Stimulated activated CD4-positive, alpha-beta T cell treated with anti-CD3 and anti-CD28 coated beads, Interleukin-4, amount 100 ng/mL, for 48 hours (primary cell): ENCODE data around the gene KCND2.
"Not testable (repeated sequence)": the region's sequence is repeated elsewhere in the genome, so short reads cannot be mapped to it uniquely, and the experiment has no call there.

Source experiments
- DNase-seq, 2 donors: peaks; one replicate each; pipeline ENCODE4 v3.0.0-alpha.2; 2020; ENCODE audit warnings: low read depth in 2 of 2

The KCND2 gene

DNA sequence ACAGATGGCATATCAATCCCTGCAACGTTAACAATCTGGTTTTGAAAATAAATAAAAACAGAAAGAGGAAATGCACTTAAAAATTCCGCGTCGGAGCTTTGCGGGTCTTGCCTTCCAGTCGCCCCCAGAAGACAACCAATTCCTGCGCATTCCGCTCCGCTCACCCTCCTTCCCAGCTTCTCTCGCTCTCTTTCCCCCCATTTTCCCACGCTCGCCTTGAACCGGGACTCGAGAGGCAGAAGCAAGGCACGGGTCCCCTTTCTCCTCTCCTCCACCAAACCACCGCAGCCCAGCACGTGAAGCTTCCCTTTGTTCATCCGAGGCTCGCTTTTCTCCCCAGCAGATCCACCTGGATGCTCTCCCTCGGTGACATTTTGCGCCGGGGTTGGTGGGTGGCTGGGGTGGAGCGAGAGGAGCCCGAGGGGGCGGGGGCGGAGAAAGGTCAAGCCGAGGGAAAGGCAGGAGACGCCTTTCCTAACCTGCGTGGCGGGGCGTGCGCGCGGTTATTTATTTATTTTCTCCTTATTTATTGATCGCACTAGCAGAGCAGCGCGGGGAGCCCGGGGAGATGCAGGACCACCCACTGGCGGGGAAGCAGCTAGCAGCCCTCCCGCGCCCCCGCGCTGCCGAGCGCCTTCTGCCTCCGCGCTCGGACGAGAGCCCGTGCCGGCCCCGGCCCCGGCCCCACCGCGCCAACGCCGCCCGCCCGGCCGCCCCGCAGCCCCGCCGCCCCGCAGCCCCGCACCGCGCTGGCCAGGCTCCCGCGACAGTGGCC is at the start of gene KCND2:
Gene KCND2 (plus strand): TSS at position 475 of the 775 bp plus-strand sequence.
- DNase-seq = no peak

DNA sequence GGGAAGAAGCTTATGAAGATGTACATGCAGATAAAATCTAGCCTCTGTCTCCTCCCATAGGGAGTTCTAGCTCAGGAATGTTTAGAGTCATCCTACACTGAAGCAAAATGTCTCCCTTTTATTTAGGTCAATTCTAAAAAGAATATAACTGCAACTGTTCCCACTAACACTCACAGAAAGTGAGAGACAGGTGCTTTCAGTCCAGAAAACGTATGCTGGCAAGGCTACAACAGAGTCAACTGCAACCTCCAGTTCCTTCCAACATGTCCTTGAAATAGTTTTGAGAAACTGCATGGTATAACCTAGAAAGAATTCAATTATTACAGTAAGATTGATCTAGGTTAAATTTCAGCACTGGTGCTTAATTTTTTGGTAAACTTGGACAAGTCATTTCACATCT is 46.8 kb upstream of the KCND2 start:
- no peak for DNase-seq

DNA sequence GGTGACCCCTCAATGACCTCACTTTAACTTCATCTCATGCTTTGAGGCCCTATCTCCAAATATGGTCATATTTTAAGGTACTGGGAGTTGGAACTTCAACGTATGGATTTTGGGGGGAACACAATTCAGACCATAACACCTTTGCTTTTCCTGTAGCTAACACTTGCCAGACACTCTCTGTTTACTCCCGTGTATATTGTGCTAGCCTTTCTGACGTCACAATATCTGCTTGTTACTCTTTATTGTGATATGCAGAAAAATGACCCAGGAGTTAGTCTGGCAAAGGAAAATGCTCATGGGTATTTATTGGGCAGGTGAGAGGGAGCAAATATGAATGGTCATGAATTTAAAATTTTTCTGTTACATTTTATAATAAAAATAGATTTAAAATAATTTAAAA is 45.7 kb upstream of the KCND2 start:
- no peak for DNase-seq

DNA sequence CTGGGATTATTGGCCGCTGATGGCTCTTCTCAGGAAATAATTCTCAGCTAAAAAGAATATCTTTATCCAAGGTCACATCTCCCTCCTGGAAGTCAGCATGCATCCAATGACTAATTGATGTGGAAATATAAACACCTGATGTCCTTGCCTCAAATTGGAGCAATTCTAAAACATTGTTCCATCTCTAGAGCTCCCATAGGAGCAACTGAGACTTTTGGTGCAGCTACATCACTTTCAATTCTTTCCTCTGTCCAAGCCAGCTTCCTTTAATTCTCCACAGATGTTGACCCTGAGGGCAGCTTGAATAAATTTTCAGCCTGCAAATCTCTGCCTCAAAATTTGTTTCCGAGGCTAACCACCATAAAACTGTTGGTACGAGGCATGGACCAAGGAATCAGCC is 43.9 kb upstream of the KCND2 start:
- no peak for DNase-seq

DNA sequence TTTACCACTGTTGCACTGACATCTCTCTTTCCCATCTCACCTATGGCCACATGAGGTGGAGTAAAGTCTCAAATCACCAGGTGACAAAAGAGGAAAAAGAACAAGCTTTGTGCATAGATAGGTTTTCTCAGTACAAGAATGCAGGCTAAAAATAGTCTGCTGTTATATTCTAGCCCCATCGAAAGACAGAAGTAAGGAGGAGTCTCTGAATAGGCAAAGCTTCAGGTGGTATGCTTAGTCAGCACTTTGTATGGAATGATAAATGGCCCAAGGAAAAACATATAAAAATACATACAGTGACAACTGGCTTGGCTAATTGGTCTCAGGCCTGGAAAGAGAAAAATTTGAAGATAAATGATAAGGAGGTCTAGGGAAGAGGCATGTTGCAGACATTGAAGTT is 39.6 kb upstream of the KCND2 start:
- no peak for DNase-seq

DNA sequence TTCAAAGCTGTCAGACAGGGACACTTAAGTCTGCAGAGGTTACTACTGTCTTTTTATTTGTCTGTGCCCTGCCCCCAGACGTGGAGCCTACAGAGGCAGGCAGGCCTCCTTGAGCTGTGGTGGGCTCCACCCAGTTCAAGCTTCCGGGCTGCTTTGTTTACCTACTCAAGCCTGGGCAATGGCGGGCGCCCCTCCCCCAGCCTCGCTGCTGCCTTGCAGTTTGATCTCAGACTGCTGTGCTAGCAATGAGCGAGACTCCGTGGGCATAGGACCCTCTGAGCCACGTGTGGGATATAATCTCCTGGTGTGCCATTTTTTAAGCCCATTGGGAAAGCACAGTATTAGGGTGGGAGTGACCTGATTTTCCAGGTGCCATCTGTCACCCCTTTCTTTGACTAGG is 32.6 kb upstream of the KCND2 start:
- not testable (repeated sequence) for DNase-seq

DNA sequence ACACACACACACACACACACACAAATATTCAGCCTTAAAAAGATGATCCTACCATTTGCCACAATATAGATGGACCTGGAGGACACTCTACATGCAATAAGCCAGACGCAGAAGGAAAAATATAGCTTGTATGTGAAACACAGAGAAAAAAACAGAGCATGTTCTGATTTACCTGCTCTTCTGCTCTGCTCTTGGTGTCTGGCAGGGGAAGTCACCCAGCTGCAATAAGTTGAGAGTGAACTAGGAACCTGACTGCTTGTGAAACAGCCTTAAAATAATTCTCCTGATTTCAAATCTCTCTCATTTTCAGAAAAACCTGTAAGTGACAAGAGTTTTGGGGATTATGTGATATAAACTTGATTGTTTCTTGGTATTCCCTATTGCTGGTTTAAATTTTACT is 31.0 kb upstream of the KCND2 start:
- no peak for DNase-seq

DNA sequence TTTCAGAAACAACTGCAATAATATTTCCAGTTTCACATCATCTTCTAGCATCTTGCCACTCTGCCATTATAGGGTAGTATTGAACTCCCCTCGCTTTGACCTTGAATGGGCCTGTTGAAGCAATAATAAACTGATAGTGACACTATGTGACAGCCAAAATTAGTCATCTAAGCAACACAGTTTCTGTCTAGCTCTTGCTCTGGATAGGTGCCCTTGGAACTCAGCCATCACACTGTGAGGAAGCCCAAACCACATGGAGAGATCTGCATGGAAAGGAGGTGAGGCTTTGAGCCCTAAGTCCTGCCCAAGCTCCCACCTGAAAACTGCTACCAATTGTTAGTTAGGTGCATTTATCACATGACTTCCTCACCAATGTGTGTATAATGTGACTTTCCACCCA is 18.1 kb upstream of the KCND2 start:
- DNase-seq = no peak

DNA sequence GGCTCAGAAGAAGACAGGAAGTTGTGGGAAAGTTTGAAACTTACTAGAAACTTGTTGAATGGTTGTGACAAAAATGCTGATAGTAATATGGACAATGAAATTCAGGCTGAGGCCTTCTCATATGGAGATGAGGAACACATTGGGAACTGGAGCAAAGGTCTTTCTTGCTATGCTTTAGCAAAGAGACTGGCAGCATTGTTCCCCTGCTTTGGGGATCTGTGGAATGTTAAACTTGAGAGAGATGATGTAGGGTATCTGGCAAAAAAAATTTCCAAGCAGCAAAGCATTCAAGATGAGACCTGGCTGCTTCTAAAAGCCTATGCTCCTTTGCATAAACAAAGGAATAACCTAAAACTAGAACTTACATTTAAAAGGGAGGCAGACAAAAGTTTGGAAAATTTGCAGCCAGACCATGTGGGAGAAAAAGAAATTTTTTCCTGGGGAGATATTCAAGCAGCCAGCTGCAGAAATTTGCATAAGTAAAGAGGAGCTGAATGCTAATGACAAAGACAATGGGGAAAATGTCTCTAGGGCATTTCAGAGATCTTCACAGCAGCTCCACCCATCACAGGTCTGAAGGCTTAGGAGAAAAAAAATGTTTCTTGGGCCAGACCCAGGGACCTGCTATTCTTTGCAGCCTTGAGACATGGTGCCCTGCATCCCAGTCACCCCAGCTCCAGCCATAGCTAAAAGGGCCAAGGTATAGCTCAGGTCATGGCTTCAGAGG is 16.5 kb upstream of the KCND2 start:
- no peak for DNase-seq

DNA sequence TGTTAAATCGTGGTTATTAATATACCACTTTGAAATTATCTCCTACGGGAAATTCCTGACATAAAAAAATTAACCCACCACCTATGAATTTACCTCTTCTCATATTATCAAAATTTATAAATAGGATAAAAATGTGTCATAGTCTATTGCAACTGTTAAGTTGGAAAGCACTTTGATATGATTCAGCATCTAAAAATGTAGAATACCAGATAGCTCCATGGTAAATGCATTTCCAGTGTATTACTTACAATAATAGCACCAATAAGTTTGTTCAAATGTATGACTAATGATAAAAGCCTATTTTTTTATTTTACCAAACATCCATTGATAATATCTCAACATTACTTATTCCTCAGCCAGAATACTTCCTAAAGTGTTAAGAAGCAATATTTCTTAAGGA is 13.6 kb upstream of the KCND2 start:
- DNase-seq = no peak

DNA sequence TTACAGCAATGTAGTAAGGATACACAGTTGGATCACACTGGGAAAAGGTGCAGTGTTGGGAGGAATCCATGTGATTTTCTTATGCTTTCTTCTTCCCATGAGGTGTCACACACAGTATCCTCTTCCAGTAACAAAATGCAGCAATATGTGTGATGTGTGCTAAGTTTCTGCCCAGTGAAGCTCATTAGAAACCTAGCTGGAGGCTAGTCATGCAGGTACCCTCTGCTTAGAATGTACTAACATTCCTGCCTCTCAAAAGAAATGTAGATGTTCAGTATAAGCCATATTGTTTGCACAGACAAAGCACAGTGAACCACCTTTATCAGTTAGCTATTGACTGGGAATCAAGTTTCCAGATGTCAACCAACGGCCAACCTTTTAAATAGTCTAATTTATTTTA is 12.9 kb upstream of the KCND2 start:
- DNase-seq = no peak

DNA sequence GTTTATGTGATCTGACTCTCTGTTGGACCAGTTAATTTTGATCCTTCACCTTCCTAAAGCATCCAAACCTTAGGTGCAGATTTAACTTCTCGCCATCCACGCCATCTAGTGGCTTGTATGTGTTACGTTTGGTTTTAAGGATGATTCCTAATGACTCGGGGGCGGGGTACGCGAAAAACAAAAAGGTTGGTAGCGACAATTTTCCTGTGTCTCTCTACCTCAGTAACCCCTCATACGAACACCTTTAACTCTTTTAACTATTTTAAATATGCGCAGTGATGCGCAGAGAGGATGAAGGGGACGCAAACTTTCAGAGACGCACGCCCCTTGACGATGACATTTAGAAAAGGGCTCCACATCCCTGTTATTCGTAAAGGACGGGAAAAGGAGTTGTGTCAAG is 714 bp upstream of the KCND2 start:
- no peak for DNase-seq

DNA sequence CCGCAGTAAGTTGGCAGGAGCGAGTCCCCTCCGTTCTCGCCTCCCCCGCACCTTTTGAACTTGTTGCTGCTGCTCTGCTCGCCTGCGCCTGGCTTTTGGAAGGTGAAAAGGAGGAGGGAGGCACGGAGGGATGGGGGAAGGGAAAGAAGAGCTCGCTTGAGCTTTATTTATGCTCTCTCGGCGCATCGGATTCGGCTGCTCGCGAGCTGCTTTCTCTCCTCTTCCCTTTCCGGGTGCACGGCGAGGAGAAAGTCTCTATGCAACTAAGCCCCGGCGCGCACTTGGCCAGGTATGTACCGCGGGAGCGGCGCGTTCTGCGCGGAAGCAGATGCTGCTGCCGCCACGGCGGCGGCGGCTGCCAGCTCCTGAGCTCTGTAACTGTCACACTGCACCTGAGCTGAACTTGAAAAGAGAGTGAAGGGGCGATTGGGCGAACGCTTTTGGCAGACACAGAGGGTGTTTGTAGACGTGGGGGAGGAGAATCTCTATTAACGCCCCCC is 551 bp downstream of the KCND2 start:
- no peak for DNase-seq

DNA sequence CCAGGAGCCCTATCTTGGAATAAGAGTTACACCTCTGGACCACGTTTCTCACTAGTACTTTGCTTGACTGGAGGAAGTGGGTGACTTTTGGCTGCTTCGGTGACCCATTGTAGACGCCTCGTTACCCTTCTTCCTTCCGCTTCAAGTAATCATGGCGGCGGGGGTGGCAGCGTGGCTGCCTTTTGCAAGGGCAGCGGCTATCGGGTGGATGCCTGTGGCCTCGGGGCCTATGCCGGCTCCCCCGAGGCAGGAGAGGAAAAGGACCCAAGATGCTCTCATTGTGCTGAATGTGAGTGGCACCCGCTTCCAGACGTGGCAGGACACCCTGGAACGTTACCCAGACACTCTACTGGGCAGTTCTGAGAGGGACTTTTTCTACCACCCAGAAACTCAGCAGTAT is 1.5 kb downstream of the KCND2 start:
- DNase-seq = no peak

DNA sequence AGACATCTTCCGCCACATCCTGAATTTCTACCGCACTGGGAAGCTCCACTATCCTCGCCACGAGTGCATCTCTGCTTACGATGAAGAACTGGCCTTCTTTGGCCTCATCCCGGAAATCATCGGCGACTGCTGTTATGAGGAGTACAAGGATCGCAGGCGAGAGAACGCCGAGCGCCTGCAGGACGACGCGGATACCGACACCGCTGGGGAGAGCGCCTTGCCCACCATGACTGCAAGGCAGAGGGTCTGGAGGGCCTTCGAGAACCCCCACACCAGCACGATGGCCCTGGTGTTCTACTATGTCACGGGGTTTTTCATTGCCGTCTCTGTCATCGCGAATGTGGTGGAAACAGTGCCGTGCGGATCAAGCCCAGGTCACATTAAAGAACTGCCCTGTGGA is 1.9 kb downstream of the KCND2 start:
- no peak for DNase-seq

DNA sequence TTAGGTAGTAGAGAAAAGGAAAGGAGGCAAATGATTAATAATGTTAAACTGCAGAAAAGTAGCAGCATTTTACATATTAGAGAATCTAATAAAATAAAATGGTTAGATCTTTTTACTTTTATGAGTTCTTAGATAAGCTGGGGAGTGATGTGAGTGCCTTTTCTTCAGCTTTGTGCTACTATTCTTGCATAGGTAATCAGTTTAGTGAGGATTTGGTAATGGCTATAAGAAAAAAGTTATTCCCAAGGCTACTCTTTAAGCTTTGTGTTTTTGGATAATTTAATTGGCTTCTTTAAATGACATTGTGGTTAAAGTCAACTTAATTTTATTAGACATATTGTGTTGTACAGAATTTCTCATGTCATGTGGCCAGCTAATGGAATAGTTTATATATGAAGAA is 3.7 kb downstream of the KCND2 start:
- no peak for DNase-seq

DNA sequence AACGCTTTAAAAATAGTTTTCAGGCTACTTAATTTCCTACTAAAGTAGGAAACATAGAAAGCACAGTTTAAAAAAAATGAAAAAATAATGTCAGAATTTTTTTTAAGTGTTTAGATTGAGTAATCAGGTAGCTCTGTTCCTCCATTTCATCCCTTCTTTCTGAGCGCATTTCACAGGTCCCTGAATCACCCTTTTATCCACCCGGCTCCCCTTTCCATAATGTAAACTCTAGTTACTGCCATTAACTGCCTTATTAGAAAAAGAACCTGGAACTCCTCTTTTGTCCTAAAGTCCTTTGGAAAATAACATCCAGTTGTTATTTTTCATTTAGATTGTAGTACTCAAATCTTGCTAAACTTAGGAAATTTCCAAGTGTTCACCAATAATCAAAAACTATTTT is 5.8 kb downstream of the KCND2 start:
- DNase-seq = no peak

DNA sequence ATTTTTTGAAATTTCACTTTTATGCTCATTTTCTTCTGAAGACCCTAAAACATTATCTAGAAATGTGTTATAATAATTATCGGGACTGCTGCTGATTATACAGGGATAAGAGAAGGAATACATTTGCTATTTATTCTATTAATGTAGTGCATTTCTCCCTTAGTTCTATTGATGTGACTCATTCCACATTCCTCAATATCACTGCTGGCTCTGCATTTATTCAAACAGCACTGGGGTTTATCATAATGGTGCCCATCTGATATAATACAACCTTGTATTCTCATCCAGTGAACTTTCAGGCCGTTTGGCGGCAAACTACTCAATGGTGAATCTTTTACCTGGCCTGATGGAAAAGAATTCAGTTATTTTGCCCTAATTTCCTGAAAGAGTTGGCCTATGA is 7.8 kb downstream of the KCND2 start:
- DNase-seq = no peak

DNA sequence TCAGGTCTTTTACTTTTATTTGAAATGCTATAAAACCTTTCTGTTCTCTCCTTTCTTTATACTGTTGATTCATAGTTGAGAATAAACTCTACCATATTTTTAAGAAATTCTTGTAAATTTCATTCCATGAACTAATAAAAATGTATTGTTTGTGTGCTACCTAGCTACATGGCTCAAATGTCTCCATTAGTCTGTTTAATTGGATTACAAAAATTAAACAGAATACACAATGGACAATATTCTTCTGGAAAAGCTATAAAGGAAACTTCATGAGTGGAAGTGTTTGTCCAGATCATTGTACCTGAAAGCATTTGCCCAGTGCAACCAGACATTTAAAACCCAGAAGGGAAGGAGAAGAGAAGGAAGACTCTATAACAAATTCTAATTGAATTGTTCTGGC is 20.1 kb downstream of the KCND2 start:
- no peak for DNase-seq

DNA sequence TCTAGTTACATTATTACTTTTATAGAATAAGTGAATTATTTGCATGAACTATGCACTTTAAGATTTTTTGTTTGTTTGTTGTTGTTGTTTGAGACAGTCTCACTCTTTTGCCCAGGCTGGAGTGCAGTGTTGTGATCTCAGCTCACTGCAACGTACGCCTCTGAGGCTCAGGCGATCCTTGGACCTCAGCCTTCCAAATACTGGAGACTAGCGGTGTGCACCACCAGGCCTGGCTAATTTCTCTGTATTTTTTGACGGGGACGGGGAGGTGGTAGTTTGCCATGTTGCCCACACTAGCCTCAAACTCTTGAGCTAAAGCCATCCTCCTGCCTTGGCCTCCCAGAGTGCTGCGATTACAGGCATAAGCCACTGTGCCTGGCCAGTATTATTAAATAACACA is 29.2 kb downstream of the KCND2 start:
- DNase-seq = no peak

DNA sequence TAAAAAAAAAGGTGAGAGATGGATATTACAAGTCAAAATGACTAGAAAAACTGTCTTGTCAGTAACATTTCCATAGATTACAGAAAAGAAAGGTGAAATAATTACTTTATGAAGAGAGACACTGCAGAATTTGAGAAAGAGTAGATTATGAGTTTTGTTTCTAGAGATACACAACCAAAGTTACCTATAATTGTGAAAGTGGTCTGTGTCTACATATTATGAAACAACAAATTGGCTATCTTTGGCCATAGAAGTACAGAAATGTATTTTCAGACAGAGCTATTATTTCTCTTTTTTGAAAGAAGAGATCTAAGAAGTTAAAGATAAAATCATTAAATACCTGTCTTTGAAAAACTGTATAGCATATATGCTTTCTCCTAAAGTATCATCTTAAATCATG is 30.1 kb downstream of the KCND2 start:
- no peak for DNase-seq

DNA sequence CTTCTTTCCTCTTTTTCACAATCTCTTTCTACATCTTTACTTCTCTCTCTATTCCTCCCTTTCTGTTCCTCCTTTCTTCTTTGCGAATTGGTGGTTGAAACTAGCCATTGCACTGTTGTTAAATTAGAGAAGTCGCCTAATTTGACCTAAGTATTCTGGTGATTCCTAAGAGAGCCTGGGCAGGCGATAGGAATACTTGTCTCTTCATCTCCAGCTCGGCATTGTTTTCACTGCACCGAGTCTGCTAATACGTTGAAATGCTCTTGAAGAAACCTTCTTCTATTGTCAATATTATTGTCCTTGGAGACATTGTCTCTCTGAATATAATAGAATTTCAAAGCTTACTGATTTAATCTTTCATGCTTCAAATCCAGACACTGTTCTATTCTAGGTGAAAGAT is 31.7 kb downstream of the KCND2 start:
- DNase-seq = no peak

DNA sequence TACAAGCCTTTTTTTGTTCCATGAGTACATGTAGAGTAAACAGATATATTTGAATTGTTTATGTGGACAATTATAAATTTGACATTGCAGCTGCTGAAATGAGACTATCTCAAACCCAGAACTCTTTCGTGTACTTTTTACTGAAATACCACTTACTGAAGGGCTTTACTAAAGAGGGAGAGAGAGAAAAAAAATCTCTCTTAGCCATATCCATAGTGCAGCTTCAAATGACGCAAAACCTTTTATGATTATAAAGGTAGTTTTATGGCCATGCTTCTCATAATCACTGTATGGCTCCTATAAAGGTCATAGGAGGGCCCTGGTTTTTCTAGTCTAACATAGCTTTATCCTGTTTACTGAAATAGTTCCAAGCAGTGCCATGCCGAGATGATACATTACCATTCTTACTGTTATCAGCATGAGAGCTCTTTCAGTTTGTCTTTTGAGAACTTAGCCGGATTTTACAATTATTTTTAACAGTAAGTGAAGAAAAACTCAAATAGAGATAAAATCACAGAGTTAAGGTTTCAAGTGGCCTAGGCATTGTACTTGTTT is 35.1 kb downstream of the KCND2 start:
- DNase-seq = no peak
